ENCODE measurements around the gene IGF1. TPM values are rescaled to one million over a fixed set of nuclear protein-coding genes. Genes with fewer than 3 reads are reported as not detected.

IGF1 gene
- total and polyA plus RNA-seq, 9 of the 15 experiments (the other 6 are each of a cell fraction or from before 2014, with no cell fraction given), result 3.7 to 13.9 (median 4.5) TPM

DNA sequence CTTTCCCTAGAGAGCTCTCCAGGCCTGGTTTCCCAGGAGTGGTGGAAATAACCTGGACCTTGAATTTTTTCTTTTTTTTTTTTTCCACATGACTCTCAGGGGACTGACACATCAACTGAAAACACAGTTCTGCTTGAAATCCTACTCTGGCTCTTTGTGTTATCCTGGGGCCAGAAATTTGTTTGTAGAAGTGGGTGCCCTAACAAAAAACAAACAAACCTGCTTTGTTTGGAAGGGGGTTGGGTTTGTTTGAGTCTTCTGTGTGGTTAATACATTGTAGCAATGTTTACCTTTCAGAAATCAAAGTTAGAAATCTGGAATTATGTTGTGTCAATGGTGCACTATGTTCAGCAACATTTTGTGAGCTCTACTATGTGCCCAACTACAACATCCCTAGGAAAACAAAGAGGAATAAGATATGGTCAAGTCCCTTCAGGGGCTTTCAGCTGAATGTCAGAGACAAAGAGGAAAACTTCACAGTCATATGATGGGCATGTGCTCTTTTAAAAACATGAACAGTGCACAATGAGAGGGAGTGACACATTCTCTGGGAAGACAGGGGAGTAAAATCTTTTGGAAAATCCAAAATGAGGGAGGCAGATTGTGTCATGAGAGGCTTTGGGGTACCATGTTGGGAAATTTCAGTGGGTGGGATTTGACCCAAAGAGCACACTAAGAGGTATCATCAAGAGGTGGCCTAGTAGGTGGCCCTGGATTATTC is 1.5 kb upstream of the IGF1 start (continued):
- TF ChIP-seq RB1 (IDR thresholded peaks at IDR 0.05; ENCODE audit: low read depth) (no peak), CBFB (CRISPR knock-in tag; IDR thresholded peaks at IDR 0.05) (no peak), NFE2 (IDR thresholded peaks at IDR 0.05; ENCODE audit: low read depth) (no peak), HMG20B (CRISPR knock-in tag; IDR thresholded peaks at IDR 0.05) (no peak), CHCHD3 (CRISPR knock-in tag; IDR thresholded peaks at IDR 0.05) (no peak), SIN3A (IDR thresholded peaks at IDR 0.05; ENCODE audit: borderline replicate concordance in 2 of 2, control insufficient read depth in 1 of 2, low read depth in 2 of 2, low read length in 2 of 2) (no peak), CREBBP (IDR thresholded peaks at IDR 0.05; ENCODE audit: low read depth, low read length) (no peak), NRF1 (conservative IDR thresholded peaks at IDR 0.05 in 1 of 2, IDR thresholded peaks at IDR 0.05 in 1 of 2) (no peak), NFIX (CRISPR knock-in tag; IDR thresholded peaks at IDR 0.05; ENCODE audit: low read depth) (no peak), ZNF76 (CRISPR knock-in tag; IDR thresholded peaks at IDR 0.05; ENCODE audit: borderline replicate concordance) (no peak)
- TF ChIP-seq, protein P1, sequence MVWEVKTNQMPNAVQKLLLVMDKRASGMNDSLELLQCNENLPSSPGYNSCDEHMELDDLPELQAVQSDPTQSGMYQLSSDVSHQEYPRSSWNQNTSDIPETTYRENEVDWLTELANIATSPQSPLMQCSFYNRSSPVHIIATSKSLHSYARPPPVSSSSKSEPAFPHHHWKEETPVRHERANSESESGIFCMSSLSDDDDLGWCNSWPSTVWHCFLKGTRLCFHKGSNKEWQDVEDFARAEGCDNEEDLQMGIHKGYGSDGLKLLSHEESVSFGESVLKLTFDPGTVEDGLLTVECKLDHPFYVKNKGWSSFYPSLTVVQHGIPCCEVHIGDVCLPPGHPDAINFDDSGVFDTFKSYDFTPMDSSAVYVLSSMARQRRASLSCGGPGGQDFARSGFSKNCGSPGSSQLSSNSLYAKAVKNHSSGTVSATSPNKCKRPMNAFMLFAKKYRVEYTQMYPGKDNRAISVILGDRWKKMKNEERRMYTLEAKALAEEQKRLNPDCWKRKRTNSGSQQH (CRISPR knock-in tag; IDR thresholded peaks at IDR 0.05), result no peak
- TF ChIP-seq, protein P2, sequence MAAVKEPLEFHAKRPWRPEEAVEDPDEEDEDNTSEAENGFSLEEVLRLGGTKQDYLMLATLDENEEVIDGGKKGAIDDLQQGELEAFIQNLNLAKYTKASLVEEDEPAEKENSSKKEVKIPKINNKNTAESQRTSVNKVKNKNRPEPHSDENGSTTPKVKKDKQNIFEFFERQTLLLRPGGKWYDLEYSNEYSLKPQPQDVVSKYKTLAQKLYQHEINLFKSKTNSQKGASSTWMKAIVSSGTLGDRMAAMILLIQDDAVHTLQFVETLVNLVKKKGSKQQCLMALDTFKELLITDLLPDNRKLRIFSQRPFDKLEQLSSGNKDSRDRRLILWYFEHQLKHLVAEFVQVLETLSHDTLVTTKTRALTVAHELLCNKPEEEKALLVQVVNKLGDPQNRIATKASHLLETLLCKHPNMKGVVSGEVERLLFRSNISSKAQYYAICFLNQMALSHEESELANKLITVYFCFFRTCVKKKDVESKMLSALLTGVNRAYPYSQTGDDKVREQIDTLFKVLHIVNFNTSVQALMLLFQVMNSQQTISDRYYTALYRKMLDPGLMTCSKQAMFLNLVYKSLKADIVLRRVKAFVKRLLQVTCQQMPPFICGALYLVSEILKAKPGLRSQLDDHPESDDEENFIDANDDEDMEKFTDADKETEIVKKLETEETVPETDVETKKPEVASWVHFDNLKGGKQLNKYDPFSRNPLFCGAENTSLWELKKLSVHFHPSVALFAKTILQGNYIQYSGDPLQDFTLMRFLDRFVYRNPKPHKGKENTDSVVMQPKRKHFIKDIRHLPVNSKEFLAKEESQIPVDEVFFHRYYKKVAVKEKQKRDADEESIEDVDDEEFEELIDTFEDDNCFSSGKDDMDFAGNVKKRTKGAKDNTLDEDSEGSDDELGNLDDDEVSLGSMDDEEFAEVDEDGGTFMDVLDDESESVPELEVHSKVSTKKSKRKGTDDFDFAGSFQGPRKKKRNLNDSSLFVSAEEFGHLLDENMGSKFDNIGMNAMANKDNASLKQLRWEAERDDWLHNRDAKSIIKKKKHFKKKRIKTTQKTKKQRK (IDR thresholded peaks at IDR 0.05; ENCODE audit: borderline replicate concordance, low read depth, low read length), result no peak

All from K562 (cell line).